ENCODE results near the gene WNK2.

WNK2 gene

GRCh38 chr9:93268551-93269314 is 84.8 kb downstream of the WNK2 start:
- DNase-seq, result peak; percentile 90

- no peak for DNase-seq
These were observed 87.0 kb downstream of the WNK2 start for GRCh38 chr9:93270976-93271375.

- peak; percentile 66 for DNase-seq
These were observed 93.0 kb downstream of the WNK2 start for GRCh38 chr9:93276973-93277372.

GRCh38 chr9:93278144-93278543 is 94.2 kb downstream of the WNK2 start:
- DNase-seq, result no peak

- DNase-seq, result no peak
These were observed 96.8 kb downstream of the WNK2 start for GRCh38 chr9:93280661-93281259.

GRCh38 chr9:93286252-93287188 is 102.6 kb downstream of the WNK2 start:
- peak; percentile 62 for DNase-seq

GRCh38 chr9:93287189-93287552 is 103.2 kb downstream of the WNK2 start:
- DNase-seq, result no peak

- DNase-seq, result no peak
These were observed 103.7 kb downstream of the WNK2 start for GRCh38 chr9:93287593-93287992.

- DNase-seq, result peak; percentile 20
These were observed 104.4 kb downstream of the WNK2 start for GRCh38 chr9:93288341-93288740.

GRCh38 chr9:93288891-93289883 is 105.2 kb downstream of the WNK2 start:
- DNase-seq, result no peak

- DNase-seq, result no peak
These were observed 106.8 kb downstream of the WNK2 start for GRCh38 chr9:93290495-93291434.

GRCh38 chr9:93291536-93292287 is 107.8 kb downstream of the WNK2 start:
- peak; percentile 17 for DNase-seq

- no peak for DNase-seq
These were observed 108.3 kb downstream of the WNK2 start for GRCh38 chr9:93292288-93292615.

GRCh38 chr9:93292664-93293328 is 108.9 kb downstream of the WNK2 start:
- DNase-seq, result no peak

- DNase-seq, result no peak
These were observed 110.1 kb downstream of the WNK2 start for GRCh38 chr9:93294011-93294410.

- no peak for DNase-seq
These were observed 111.1 kb downstream of the WNK2 start for GRCh38 chr9:93295031-93295430.

- DNase-seq, result no peak
These were observed 111.6 kb downstream of the WNK2 start for GRCh38 chr9:93295456-93296076.

GRCh38 chr9:93296889-93297480 is 113.0 kb downstream of the WNK2 start:
- no peak for DNase-seq

Data from NCI-H69 (cell line).